RWPE2 (cell line): ENCODE measurements around the gene TCEA2.
"Not testable (repeated sequence)": the region's sequence is repeated elsewhere in the genome, so short reads cannot be mapped to it uniquely, and the experiment has no call there.

ENCODE experiments used
- ATAC-seq: fragments of 200-7000 bp; cut with Tn5 transposase; 3 replicates; pipeline ENCODE4 v1.9.1; 2021; ENCODE audit warnings: low read depth
- DNase-seq: peaks from one replicate; pipeline ENCODE4 v3.0.0-alpha.2; 2020; ENCODE audit warnings: low spot score
- H3K27ac ChIP-seq: fragments of 450-650 bp; 2 replicates; pipeline ENCODE4 v1.5.1; 2017; ENCODE audit warnings: mild to moderate bottlenecking; ENCODE audit not compliant: poor library complexity, severe bottlenecking
- H3K27me3 ChIP-seq: fragments of 250-450 bp; sonication (Bioruptor Pico); 2 replicates; pipeline ENCODE4 v1.5.1; 2021; ENCODE audit warnings: mild to moderate bottlenecking, moderate library complexity; ENCODE audit not compliant: insufficient read depth, poor library complexity, severe bottlenecking
- H3K36me3 ChIP-seq: fragments of 250-450 bp; sonication (Bioruptor Pico); 2 replicates; pipeline ENCODE4 v1.5.1; 2020; ENCODE audit warnings: low read depth, mild to moderate bottlenecking, moderate library complexity
- H3K4me1 ChIP-seq: fragments of 250-450 bp; sonication (Bioruptor Pico); 2 replicates; pipeline ENCODE4 v1.5.1; 2021; ENCODE audit warnings: mild to moderate bottlenecking, moderate library complexity; ENCODE audit not compliant: insufficient read depth, poor library complexity, severe bottlenecking
- H3K4me3 ChIP-seq: fragments of 250-450 bp; sonication (Bioruptor Pico); 2 replicates; pipeline ENCODE4 v1.5.1; 2021; ENCODE audit warnings: mild to moderate bottlenecking, moderate library complexity; ENCODE audit not compliant: severe bottlenecking
- H3K9me3 ChIP-seq: fragments of 250-450 bp; sonication (Bioruptor Pico); 2 replicates; pipeline ENCODE4 v1.5.1; 2021; ENCODE audit warnings: mild to moderate bottlenecking, moderate library complexity; ENCODE audit not compliant: severe bottlenecking
- CTCF ChIP-seq: fragments of 450-650 bp; IDR thresholded peaks from one replicate; pipeline ENCODE4 v1.5.1; 2017; ENCODE audit warnings: mild to moderate bottlenecking, moderate library complexity; ENCODE audit not compliant: poor library complexity, severe bottlenecking

The TCEA2 gene

GRCh38 chr20:64086801-64087200 lies 23.8 kb downstream of the TCEA2 start:
- H3K9me3 ChIP-seq: no peaks in the 10 kb centered on the region
- H3K4me3 ChIP-seq: no peak overlapping the region
- no peak for ATAC-seq
- no peaks in the 10 kb centered on the region for H3K36me3 ChIP-seq
- no peak overlapping the region for H3K27ac ChIP-seq
- DNase-seq: no peak
- H3K4me1 ChIP-seq: no peaks in the 10 kb centered on the region
- peaks cover 20% of the 10 kb centered on the region for H3K27me3 ChIP-seq
- TF ChIP-seq CTCF: no peak

GRCh38 chr20:64087226-64087825 lies 24.3 kb downstream of the TCEA2 start:
- H3K4me1 ChIP-seq, H3K4me3 ChIP-seq, ATAC-seq, H3K36me3 ChIP-seq, H3K9me3 ChIP-seq, DNase-seq, H3K27ac ChIP-seq: not testable (repeated sequence)
- H3K27me3 ChIP-seq: peaks cover 20% of the 10 kb centered on the region

GRCh38 chr20:64088586-64088985 lies 25.6 kb downstream of the TCEA2 start:
- DNase-seq: peak; percentile 97
- peaks cover 16% of the 10 kb centered on the region for H3K27me3 ChIP-seq
- not testable (repeated sequence) for H3K36me3 ChIP-seq, H3K9me3 ChIP-seq, H3K4me1 ChIP-seq, H3K4me3 ChIP-seq, H3K27ac ChIP-seq
- 0 out of 3 replicates have a peak, but pooled peaks have one; percentile 4 for ATAC-seq

GRCh38 chr20:64090165-64090564 lies 27.2 kb downstream of the TCEA2 start:
- no peak overlapping the region for H3K27ac ChIP-seq

GRCh38 chr20:64091340-64091739 lies 28.3 kb downstream of the TCEA2 start:
- no peak for TF ChIP-seq CTCF
- no peaks in the 10 kb centered on the region for H3K4me1 ChIP-seq
- H3K36me3 ChIP-seq: no peaks in the 10 kb centered on the region
- no peaks in the 10 kb centered on the region for H3K27me3 ChIP-seq
- no peak for DNase-seq
- H3K9me3 ChIP-seq: no peaks in the 10 kb centered on the region
- no peak for ATAC-seq
- H3K27ac ChIP-seq: no peak overlapping the region
- H3K4me3 ChIP-seq: no peak overlapping the region

More at GRCh38 chr20:64090165-64090564, 27.2 kb downstream of the TCEA2 start:
- Histone ChIP-seq H3K36me3 (no peaks in the 10 kb centered on the region), H3K4me3 (no peak overlapping the region), H3K9me3 (no peaks in the 10 kb centered on the region), H3K4me1 (no peaks in the 10 kb centered on the region), H3K27me3 (peaks cover 1% of the 10 kb centered on the region)
- no peak for TF ChIP-seq CTCF
- no peak for DNase-seq
- ATAC-seq: no peak

- no peaks in the 10 kb centered on the region for H3K36me3 ChIP-seq
- H3K4me3 ChIP-seq: no peak overlapping the region
- H3K4me1 ChIP-seq: no peaks in the 10 kb centered on the region
- ATAC-seq (peak; percentile 9; the same call in 1 of the 3 replicates), DNase-seq (no peak)
- H3K9me3 ChIP-seq: no peaks in the 10 kb centered on the region
- TF ChIP-seq CTCF: no peak
- no peaks in the 10 kb centered on the region for H3K27me3 ChIP-seq
- H3K27ac ChIP-seq: no peak overlapping the region
Observed at GRCh38 chr20:64091770-64092169, 28.8 kb downstream of the TCEA2 start.
